PC-3 (cell line): Measurements from ENCODE around the gene MDM1. TPM values are rescaled to one million over a fixed set of nuclear protein-coding genes. Genes with fewer than 3 reads are reported as not detected.

Source experiments
- ATAC-seq: fragments of 200-7000 bp; cut with Tn5 transposase; 2 replicates; pipeline ENCODE4 v1.9.1; 2020; ENCODE audit warnings: mild to moderate bottlenecking, moderate library complexity
- BruUV-seq: library from RNA; stranded (reverse); fragments of 400-500 nt; replicated peaks from 2 replicates; lab custom pipeline; 2021; lab: Mats Ljungman, UMichigan
- CTCF ChIA-PET: fragments of 300-600 bp; sonication (Branson Sonifier 250); formaldehyde crosslinking; loops from one replicate; lab custom pipeline; 2022; ENCODE audit warnings: antibody characterized with exemption; lab: Charles Lee
- POLR2A ChIA-PET: fragments of 300-600 bp; sonication (Branson Sonifier 250); formaldehyde crosslinking; loops from one replicate; lab custom pipeline; 2022; ENCODE audit warnings: antibody characterized with exemption; ENCODE audit not compliant: unreplicated experiment; lab: Charles Lee
- DNase-seq: peaks from one replicate; pipeline ENCODE4 v3.0.0-alpha.2; 2015
- H2AFZ ChIP-seq: fragments of 300-600 bp; sonication (generic); 2 replicates; pipeline ENCODE4 v1.6.0; 2016; ENCODE audit warnings: antibody characterized with exemption, low read length
- H3F3A ChIP-seq: fragments of 300-600 bp; sonication (generic); one replicate; pipeline ENCODE4 v1.6.0; 2017; ENCODE audit warnings: antibody characterized with exemption, low read length, control low read depth, mild to moderate bottlenecking; ENCODE audit not compliant: unreplicated experiment
- H3K27ac ChIP-seq: fragments of 300-600 bp; sonication (generic); 2 replicates; pipeline ENCODE4 v1.5.1; 2016; ENCODE audit warnings: mild to moderate bottlenecking, low read length
- H3K27me3 ChIP-seq: fragments of 300-600 bp; sonication (generic); 2 replicates; pipeline ENCODE4 v1.6.1; 2016; ENCODE audit warnings: low read length, mixed read lengths
- H3K36me3 ChIP-seq: fragments of 300-600 bp; sonication (generic); 2 replicates; pipeline ENCODE4 v1.6.1; 2016; ENCODE audit warnings: low read depth, mixed run types, low read length, mixed read lengths
- H3K4me1 ChIP-seq: fragments of 300-600 bp; sonication (generic); 2 replicates; pipeline ENCODE4 v1.5.1; 2016; ENCODE audit warnings: low read length; ENCODE audit not compliant: insufficient read depth
- H3K4me2 ChIP-seq: fragments of 300-600 bp; sonication (generic); 2 replicates; pipeline ENCODE4 v1.6.0; 2016; ENCODE audit warnings: low read length
- H3K4me3 ChIP-seq: fragments of 300-600 bp; sonication (generic); 2 replicates; pipeline ENCODE4 v1.5.1; 2016; ENCODE audit warnings: mild to moderate bottlenecking, low read length, mixed read lengths
- H3K79me2 ChIP-seq: fragments of 300-600 bp; sonication (generic); 2 replicates; pipeline ENCODE4 v1.6.1; 2017; ENCODE audit warnings: low read length, mixed read lengths
- H3K9ac ChIP-seq: fragments of 300-600 bp; sonication (generic); 2 replicates; pipeline ENCODE4 v1.6.0; 2016; ENCODE audit warnings: mild to moderate bottlenecking, low read length
- H3K9me2 ChIP-seq: fragments of 300-600 bp; sonication (generic); replicated peaks from 2 replicates; pipeline ENCODE4 v1.6.1; 2016; ENCODE audit warnings: mixed run types, low read length, mixed read lengths
- H3K9me3 ChIP-seq: fragments of 300-600 bp; sonication (generic); 2 replicates; pipeline ENCODE4 v1.6.1; 2016; ENCODE audit warnings: low read length, mixed read lengths
- H4K20me1 ChIP-seq: fragments of 300-600 bp; sonication (generic); 2 replicates; pipeline ENCODE4 v1.6.1; 2016; ENCODE audit warnings: low read length, mixed read lengths
- CTCF ChIP-seq: fragments of 300-600 bp; sonication (generic); conservative IDR thresholded peaks from 2 replicates; pipeline ENCODE4 v1.5.1; 2017; ENCODE audit warnings: antibody characterized with exemption, low read depth, mild to moderate bottlenecking, low read length
- EZH2 ChIP-seq: fragments of 300-600 bp; sonication (generic); IDR thresholded peaks from one replicate; pipeline ENCODE4 v1.6.1; 2017; ENCODE audit warnings: antibody characterized with exemption, mild to moderate bottlenecking, low read length; ENCODE audit not compliant: unreplicated experiment
- EZH2phosphoT487 ChIP-seq: fragments of 300-600 bp; sonication (generic); IDR thresholded peaks from 2 replicates; pipeline ENCODE4 v1.6.1; 2018; ENCODE audit warnings: mild to moderate bottlenecking, antibody characterized with exemption, low read length, borderline replicate concordance
- intact Hi-C: fragments of 100-400 bp; cut with micrococcal nuclease; formaldehyde crosslinking; loops from 2 replicates; pipeline ENCODE4 v1.9.0; 2023
- total RNA-seq: library from RNA; depleted of rRNA; stranded (reverse); fragments of >200 nt; gene quantifications from 2 replicates; pipeline ENCODE4 v1.2.3, GENCODE V29; 2014

Gene MDM1
- total RNA-seq, 1 experiment from 2014 or later = 10.4 TPM

DNA sequence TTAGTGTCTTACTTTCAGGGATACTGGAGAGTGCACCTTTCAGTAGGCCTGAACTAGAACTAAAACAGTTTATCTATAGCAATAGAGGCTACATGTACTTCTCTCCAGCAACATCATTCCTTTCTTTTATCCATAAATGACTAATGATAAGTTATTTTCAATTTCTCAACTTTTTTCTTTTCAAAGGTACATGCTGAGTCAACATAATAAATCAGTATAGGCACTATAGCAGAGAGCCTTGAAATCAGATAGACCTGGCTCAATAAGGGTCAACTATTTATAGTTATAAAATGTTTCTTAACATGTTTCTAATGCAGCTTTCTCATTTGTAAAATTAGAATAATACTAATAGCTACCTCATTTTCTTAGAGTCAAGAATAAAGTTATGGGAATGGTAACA lies 84.4 kb downstream of the MDM1 start:
- Histone ChIP-seq H3F3A (no peaks in the 10 kb centered on the region), H4K20me1 (no peaks in the 10 kb centered on the region), H3K4me2 (no peak overlapping the region), H3K36me3 (no peaks in the 10 kb centered on the region), H3K4me3 (no peak overlapping the region), H3K9me3 (no peaks in the 10 kb centered on the region), H3K27ac (no peak overlapping the region), H3K4me1 (no peaks in the 10 kb centered on the region), H3K9ac (no peak overlapping the region), H3K27me3 (no peaks in the 10 kb centered on the region), H3K79me2 (no peaks in the 10 kb centered on the region), H3K9me2 (no peaks in the 10 kb centered on the region), H2AFZ (no peak overlapping the region)
- ATAC-seq (no peak), DNase-seq (no peak)
- no TSS peak for BruUV-seq
- ChIA-PET CTCF (no interaction called here), POLR2A (no interaction called here)
- TF ChIP-seq EZH2 = no peak
- TF ChIP-seq EZH2phosphoT487 = no peak
- TF ChIP-seq CTCF = no peak
- intact Hi-C loops = no loop called here

- ChIA-PET POLR2A (no interaction called here), CTCF (no interaction called here)
These were observed 85.8 kb downstream of the MDM1 start for GRCh38 chr12:68246350-68246749.

More at GRCh38 chr12:68246350-68246749, 85.8 kb downstream of the MDM1 start:
- TF ChIP-seq EZH2 (no peak), EZH2phosphoT487 (no peak), CTCF (no peak)
- no peaks in the 10 kb centered on the region for H3K9me2 ChIP-seq
- H3K36me3 ChIP-seq = no peaks in the 10 kb centered on the region
- no TSS peak for BruUV-seq
- DNase-seq (no peak), ATAC-seq (no peak)
- H4K20me1 ChIP-seq = no peaks in the 10 kb centered on the region
- no peak overlapping the region for H3K4me2 ChIP-seq
- intact Hi-C loops = no loop called here
- H3K9me3 ChIP-seq = no peaks in the 10 kb centered on the region
- no peaks in the 10 kb centered on the region for H3K4me1 ChIP-seq
- H3K4me3 ChIP-seq = no peak overlapping the region
- H3K9ac ChIP-seq = no peak overlapping the region
- no peaks in the 10 kb centered on the region for H3K79me2 ChIP-seq
- H3K27me3 ChIP-seq = no peaks in the 10 kb centered on the region
- H3F3A ChIP-seq = no peaks in the 10 kb centered on the region
- H2AFZ ChIP-seq = no peak overlapping the region
- no peak overlapping the region for H3K27ac ChIP-seq
